Measurements from ENCODE around the gene ABCB10. TPM values are rescaled to one million over a fixed set of nuclear protein-coding genes. Genes with fewer than 3 reads are reported as not detected.

ABCB10 gene
- total and polyA plus RNA-seq, 2 experiments from 2014 or later, result 4.7 to 9.7 TPM

GRCh38 chr1:229599218-229599954 lies 40.9 kb upstream of the ABCB10 start:
- H3K27ac ChIP-seq (ENCODE audit: low read depth), result no peak overlapping the region
- 0 out of 2 replicates have a peak, but pooled peaks cover 7% of the 10 kb centered on the region for H3K4me1 ChIP-seq (ENCODE audit: insufficient read depth)
- H2AFZ ChIP-seq, result no peak overlapping the region
- H3F3A ChIP-seq (replicated peaks; ENCODE audit: low read depth), result no peaks in the 10 kb centered on the region
- H3K9me3 Mint-ChIP-seq, result no peaks in the 10 kb centered on the region
- H3K27me3 Mint-ChIP-seq (ENCODE audit: insufficient read depth, low read depth, poor library complexity), result peaks cover 2% of the 10 kb centered on the region
- no peak overlapping the region for H3K27ac Mint-ChIP-seq
- H3K4me3 ChIP-seq, result no peak overlapping the region
- no peaks in the 10 kb centered on the region for H3K9me2 ChIP-seq (ENCODE audit: insufficient read depth)
- no peak overlapping the region for H3K4me2 ChIP-seq
- H3K4me1 Mint-ChIP-seq, result peaks cover 12% of the 10 kb centered on the region; the same call in 2 of the 3 replicates
- H3K27me3 ChIP-seq (ENCODE audit: insufficient read depth), result no peaks in the 10 kb centered on the region
- H3K36me3 ChIP-seq (ENCODE audit: insufficient read depth), result peaks cover 12% of the 10 kb centered on the region
- peaks cover 7% of the 10 kb centered on the region; the same call in 1 of the 2 replicates for H3K79me2 ChIP-seq (replicated peaks; ENCODE audit: insufficient read depth)
- TF ChIP-seq ETS1 (IDR thresholded peaks at IDR 0.05) (no peak), STAT1 (IDR thresholded peaks at IDR 0.05; ENCODE audit: unreplicated experiment) (no peak), ZNF331 (CRISPR knock-in tag; IDR thresholded peaks at IDR 0.05; ENCODE audit: low read depth) (no peak), POLR2AphosphoS5 (IDR thresholded peaks at IDR 0.05; ENCODE audit: low read depth) (no peak), REST (IDR thresholded peaks at IDR 0.05; ENCODE audit: unreplicated experiment) (no peak), EZH2phosphoT487 (IDR thresholded peaks at IDR 0.05; ENCODE audit: unreplicated experiment) (no peak), NANOG (IDR thresholded peaks at IDR 0.05; ENCODE audit: borderline replicate concordance) (no peak), ZNF462 (CRISPR knock-in tag; IDR thresholded peaks at IDR 0.05) (no peak), ZNF114 (CRISPR knock-in tag; IDR thresholded peaks at IDR 0.05) (no peak), JUNB (IDR thresholded peaks at IDR 0.05; ENCODE audit: unreplicated experiment) (no peak), CREB1 (CRISPR knock-in tag; IDR thresholded peaks at IDR 0.05; ENCODE audit: low read depth) (no peak)
- TF ChIP-seq, protein P1, sequence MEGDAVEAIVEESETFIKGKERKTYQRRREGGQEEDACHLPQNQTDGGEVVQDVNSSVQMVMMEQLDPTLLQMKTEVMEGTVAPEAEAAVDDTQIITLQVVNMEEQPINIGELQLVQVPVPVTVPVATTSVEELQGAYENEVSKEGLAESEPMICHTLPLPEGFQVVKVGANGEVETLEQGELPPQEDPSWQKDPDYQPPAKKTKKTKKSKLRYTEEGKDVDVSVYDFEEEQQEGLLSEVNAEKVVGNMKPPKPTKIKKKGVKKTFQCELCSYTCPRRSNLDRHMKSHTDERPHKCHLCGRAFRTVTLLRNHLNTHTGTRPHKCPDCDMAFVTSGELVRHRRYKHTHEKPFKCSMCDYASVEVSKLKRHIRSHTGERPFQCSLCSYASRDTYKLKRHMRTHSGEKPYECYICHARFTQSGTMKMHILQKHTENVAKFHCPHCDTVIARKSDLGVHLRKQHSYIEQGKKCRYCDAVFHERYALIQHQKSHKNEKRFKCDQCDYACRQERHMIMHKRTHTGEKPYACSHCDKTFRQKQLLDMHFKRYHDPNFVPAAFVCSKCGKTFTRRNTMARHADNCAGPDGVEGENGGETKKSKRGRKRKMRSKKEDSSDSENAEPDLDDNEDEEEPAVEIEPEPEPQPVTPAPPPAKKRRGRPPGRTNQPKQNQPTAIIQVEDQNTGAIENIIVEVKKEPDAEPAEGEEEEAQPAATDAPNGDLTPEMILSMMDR (conservative IDR thresholded peaks at IDR 0.05; ENCODE audit: low read depth in 2 of 2), result no peak
- no peak for DNase-seq (ENCODE audit: low spot score)
- 0 out of 2 replicates have a peak, but pooled peaks cover 4% of the 10 kb centered on the region for H4K20me1 ChIP-seq (replicated peaks; ENCODE audit: insufficient read depth)
- ATAC-seq, result no peak
- H3K36me3 Mint-ChIP-seq (ENCODE audit: low read depth), result peaks cover 33% of the 10 kb centered on the region
- H3K4me3 Mint-ChIP-seq, result no peak overlapping the region

Measured in GM23338 (cell line).